ENCODE results near the gene P3H2.

DNA sequence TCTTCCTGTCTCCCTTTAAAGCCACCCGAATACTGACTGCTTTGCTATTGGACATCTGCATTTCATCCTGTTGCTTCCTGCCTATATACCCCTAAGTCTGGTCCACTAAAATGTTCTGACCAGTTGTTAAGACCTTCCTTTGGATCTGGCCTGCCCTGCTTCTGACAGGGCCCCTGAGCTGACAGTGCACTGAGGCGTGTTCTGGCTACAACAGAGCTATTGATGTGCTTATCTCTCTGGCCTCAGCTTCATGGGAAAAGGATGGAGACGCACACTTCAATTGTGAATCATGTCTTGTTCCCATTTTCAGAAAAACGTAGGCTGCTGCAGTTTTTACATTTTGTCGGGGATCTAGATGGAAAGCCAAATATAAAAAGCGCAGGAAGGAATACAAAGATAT is 7.1 kb upstream of the P3H2 start:
- no peak for TF ChIP-seq ARNTL (CRISPR knock-in tag; IDR thresholded peaks at IDR 0.05; ENCODE audit: borderline replicate concordance, low read depth)
- TF ChIP-seq, protein P1, sequence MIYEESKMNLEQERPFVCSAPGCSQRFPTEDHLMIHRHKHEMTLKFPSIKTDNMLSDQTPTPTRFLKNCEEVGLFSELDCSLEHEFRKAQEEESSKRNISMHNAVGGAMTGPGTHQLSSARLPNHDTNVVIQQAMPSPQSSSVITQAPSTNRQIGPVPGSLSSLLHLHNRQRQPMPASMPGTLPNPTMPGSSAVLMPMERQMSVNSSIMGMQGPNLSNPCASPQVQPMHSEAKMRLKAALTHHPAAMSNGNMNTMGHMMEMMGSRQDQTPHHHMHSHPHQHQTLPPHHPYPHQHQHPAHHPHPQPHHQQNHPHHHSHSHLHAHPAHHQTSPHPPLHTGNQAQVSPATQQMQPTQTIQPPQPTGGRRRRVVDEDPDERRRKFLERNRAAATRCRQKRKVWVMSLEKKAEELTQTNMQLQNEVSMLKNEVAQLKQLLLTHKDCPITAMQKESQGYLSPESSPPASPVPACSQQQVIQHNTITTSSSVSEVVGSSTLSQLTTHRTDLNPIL (CRISPR knock-in tag; IDR thresholded peaks at IDR 0.05; ENCODE audit: low read depth): no peak
- TF ChIP-seq OSR1 (CRISPR knock-in tag; IDR thresholded peaks at IDR 0.05): no peak
- TF ChIP-seq BACH2 (CRISPR knock-in tag; IDR thresholded peaks at IDR 0.05; ENCODE audit: borderline replicate concordance): no peak
- TF ChIP-seq, protein P2, sequence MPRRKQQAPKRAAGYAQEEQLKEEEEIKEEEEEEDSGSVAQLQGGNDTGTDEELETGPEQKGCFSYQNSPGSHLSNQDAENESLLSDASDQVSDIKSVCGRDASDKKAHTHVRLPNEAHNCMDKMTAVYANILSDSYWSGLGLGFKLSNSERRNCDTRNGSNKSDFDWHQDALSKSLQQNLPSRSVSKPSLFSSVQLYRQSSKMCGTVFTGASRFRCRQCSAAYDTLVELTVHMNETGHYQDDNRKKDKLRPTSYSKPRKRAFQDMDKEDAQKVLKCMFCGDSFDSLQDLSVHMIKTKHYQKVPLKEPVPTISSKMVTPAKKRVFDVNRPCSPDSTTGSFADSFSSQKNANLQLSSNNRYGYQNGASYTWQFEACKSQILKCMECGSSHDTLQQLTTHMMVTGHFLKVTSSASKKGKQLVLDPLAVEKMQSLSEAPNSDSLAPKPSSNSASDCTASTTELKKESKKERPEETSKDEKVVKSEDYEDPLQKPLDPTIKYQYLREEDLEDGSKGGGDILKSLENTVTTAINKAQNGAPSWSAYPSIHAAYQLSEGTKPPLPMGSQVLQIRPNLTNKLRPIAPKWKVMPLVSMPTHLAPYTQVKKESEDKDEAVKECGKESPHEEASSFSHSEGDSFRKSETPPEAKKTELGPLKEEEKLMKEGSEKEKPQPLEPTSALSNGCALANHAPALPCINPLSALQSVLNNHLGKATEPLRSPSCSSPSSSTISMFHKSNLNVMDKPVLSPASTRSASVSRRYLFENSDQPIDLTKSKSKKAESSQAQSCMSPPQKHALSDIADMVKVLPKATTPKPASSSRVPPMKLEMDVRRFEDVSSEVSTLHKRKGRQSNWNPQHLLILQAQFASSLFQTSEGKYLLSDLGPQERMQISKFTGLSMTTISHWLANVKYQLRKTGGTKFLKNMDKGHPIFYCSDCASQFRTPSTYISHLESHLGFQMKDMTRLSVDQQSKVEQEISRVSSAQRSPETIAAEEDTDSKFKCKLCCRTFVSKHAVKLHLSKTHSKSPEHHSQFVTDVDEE (CRISPR knock-in tag; IDR thresholded peaks at IDR 0.05): no peak
- no peak for TF ChIP-seq ZNF8 (CRISPR knock-in tag; IDR thresholded peaks at IDR 0.05)
- no peak for TF ChIP-seq GLIS3 (CRISPR knock-in tag; IDR thresholded peaks at IDR 0.05)
- no peak for TF ChIP-seq RARB (CRISPR knock-in tag; IDR thresholded peaks at IDR 0.05)
- TF ChIP-seq CSDC2 (CRISPR knock-in tag; IDR thresholded peaks at IDR 0.05): no peak
- TF ChIP-seq, protein P3, sequence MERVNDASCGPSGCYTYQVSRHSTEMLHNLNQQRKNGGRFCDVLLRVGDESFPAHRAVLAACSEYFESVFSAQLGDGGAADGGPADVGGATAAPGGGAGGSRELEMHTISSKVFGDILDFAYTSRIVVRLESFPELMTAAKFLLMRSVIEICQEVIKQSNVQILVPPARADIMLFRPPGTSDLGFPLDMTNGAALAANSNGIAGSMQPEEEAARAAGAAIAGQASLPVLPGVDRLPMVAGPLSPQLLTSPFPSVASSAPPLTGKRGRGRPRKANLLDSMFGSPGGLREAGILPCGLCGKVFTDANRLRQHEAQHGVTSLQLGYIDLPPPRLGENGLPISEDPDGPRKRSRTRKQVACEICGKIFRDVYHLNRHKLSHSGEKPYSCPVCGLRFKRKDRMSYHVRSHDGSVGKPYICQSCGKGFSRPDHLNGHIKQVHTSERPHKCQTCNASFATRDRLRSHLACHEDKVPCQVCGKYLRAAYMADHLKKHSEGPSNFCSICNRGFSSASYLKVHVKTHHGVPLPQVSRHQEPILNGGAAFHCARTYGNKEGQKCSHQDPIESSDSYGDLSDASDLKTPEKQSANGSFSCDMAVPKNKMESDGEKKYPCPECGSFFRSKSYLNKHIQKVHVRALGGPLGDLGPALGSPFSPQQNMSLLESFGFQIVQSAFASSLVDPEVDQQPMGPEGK (CRISPR knock-in tag; IDR thresholded peaks at IDR 0.05; ENCODE audit: borderline replicate concordance): no peak
